Body of pancreas (tissue), 4 donors: ENCODE data around the gene ZP3.
"Not testable (repeated sequence)": the region's sequence is repeated elsewhere in the genome, so short reads cannot be mapped to it uniquely, and the experiment has no call there.

Experiments used
- POLR2A ChIP-seq, 3 donors: fragments of 450-650 bp; IDR thresholded peaks; one replicate each; pipeline ENCODE4 v1.6.1; 2016; ENCODE audit warnings: antibody characterized with exemption in 3 of 3, mild to moderate bottlenecking in 2 of 3
- TF ChIP-seq, protein P1 (sequence below), 7 experiments: fragments of 450-650 bp in 4 of 7; fragments of 200-600 bp in 3 of 7; sonication (generic) in 3 of 7; IDR thresholded peaks; one replicate each; pipeline ENCODE4 v1.5.1; 2016 to 2019; ENCODE audit warnings: antibody characterized with exemption in 7 of 7

DNA sequence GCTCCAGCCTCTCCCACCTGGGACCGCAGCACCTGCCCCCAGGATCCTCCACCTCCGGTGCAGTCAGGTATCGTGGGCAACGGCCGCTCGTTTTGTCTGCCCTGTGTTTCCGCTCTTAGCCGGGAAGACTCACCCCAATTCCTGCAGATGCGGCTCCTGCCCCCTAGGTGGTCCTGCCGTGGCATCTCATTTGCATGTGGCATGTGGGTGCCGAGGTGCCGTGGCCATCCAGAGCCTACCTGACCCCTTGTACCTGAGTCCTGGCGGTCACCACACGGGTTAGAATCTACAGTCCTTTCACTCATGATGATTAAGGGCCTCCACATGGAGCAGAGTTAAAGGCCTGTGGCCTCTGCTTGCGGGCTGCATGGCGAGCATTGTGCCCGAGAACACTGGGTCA is 58.3 kb downstream of the ZP3 start:
- TF ChIP-seq, protein P1, sequence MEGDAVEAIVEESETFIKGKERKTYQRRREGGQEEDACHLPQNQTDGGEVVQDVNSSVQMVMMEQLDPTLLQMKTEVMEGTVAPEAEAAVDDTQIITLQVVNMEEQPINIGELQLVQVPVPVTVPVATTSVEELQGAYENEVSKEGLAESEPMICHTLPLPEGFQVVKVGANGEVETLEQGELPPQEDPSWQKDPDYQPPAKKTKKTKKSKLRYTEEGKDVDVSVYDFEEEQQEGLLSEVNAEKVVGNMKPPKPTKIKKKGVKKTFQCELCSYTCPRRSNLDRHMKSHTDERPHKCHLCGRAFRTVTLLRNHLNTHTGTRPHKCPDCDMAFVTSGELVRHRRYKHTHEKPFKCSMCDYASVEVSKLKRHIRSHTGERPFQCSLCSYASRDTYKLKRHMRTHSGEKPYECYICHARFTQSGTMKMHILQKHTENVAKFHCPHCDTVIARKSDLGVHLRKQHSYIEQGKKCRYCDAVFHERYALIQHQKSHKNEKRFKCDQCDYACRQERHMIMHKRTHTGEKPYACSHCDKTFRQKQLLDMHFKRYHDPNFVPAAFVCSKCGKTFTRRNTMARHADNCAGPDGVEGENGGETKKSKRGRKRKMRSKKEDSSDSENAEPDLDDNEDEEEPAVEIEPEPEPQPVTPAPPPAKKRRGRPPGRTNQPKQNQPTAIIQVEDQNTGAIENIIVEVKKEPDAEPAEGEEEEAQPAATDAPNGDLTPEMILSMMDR (IDR thresholded peaks at IDR 0.05) = not testable (repeated sequence)
- not testable (repeated sequence) for TF ChIP-seq POLR2A (IDR thresholded peaks at IDR 0.05)
